Measurements from ENCODE around the gene HAND1. TPM values are rescaled to one million over a fixed set of nuclear protein-coding genes. Genes with fewer than 3 reads are reported as not detected.

Gene HAND1
- polyA plus RNA-seq, 1 donor, result not detected

DNA sequence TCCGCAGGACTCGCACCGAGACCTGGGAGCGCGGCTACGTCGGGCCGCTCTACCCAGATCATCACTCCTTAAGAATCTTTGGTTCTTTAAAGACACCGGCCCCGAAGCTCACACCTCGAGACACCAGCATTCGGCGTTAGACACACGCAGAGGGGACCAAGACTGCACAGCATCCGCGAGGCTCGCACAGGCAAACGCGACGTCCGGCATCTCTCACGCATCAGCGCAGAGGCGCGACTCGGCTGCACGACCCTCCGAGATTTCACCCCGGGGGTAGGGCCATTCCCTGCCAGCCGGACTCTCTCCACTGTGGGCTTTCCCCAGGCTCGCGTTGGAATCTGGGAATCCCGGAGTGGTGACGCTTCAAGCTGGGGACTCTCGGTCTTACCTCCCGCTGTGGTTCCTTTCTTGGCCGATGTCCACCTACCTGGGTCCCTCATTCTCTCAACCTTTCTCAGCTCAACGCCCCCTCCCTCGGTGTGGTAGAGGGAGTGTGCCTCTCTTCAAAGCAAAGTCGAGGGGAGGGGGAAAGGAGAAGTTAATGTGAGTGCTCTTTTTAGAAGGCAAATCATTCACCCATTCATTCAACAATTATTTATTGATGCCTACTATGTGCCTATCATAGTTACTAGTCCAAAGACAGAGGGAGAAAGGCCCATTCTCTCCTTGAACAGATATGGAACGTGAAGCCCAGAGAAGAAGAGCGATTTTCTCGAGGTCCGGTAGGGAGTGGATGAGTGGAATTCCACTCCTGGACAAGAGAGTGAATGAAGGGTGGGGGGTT lies 1.3 kb upstream of the HAND1 start:
- DNase-seq, result no peak

GRCh38 chr5:154478752-154479159 lies 729 bp upstream of the HAND1 start:
- no peak for DNase-seq

DNA sequence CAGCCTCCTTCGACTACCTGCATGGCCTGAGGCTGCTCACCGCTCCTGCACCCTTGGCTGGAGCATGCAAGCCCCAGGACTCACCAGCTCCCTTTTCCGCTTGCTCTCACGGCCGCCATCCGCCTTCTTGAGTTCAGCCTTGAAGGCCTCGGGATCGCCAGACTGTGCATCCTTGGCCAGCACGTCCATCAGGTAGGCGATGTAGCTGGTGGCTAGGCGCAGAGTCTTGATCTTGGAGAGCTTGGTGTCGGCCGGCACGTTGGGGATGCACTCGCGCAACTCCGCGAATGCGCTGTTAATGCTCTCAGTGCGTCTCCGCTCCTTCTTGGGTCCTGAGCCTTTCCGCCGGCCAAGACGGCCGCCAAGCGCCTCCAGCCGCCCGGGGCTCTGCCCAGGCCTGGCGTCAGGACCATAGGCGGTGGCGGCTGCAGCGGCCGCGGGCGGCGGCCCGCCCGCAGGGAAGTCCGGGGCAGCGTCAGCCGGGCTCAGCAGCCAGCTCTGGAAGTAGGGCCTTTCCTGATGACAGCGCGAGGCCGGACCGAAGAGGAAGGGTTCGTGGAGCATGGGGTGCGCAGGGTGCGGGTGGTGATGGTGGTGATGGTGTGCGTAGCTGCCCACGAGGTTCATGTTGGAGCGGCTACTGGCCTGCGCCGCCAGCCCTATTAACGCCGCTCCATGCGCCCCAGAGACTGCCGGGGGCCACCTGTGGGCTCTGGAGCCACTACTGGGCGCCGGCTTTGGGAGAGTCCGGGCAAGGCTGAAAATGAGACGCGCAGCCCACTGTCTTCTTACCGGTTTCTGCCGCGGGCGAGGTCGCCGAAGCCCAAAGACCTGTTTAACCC lies 424 bp downstream of the HAND1 start:
- no peak for DNase-seq

DNA sequence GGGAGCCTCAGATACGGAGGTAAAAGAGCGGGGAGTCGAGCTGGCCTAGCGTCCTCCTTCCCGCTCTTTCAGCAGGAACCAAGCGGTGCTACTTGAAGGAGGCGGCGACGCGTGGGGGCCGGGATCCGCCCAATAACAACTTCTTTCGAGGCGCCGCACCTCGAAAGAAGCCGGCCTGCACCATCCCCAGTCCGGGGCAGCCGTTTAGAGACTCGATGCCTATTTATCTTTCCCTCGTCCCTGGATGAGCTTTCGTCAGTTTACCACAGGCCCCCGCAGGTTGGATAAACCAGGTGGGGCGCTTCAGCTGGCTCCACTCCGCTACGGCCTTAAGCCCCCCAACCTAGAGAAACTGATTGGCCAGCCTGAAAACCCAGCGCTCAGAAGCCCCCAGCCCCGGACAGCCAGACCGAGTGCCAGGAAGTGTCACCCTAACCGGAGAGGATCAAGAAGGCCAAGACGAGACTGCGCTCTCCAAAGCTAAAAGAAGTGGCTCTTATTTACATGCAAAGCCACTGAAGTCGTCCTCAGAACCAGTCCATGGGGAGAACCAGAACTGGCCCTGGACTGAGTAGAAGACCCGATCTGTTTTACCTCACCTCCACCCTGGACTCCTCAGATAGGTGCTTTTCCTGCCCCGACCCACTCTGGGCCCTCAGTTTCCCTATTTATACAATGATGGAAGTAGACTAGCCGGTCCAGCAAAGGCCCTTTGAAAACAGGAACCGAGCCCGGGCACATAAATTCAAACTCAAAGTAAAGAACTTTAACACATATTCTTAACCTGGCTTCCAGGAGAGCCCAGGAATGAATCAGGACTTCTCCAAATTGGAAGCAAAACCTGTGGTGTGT lies 1.4 kb downstream of the HAND1 start:
- no peak for DNase-seq

- no peak for DNase-seq
These were observed 2.3 kb downstream of the HAND1 start for GRCh38 chr5:154475591-154476353.

- DNase-seq, result no peak
These were observed 3.4 kb downstream of the HAND1 start for GRCh38 chr5:154474396-154475334.

GRCh38 chr5:154473581-154474283 lies 4.3 kb downstream of the HAND1 start:
- no peak for DNase-seq

- no peak for DNase-seq
These were observed 5.0 kb downstream of the HAND1 start for GRCh38 chr5:154472871-154473580.

- DNase-seq, result no peak
These were observed 6.8 kb downstream of the HAND1 start for GRCh38 chr5:154470947-154471870.

DNA sequence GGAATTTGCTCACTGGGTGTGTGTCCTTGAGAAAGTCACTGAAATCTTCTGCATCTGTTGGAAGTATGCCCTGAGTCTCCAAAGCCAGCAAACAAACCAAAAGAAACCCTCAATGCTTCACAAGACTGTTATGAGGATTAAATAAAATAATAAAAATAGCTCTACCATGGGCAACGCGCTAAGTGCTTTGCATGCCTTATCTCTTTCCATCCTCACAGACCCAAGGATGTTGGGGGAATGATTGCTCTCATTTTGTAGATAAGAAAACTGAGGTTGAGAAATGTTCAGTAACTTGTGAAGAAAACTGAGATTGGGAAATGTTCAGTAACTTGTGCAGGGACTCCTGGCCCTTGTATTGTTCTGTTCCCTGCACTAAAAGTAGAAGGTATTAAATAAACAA lies 7.9 kb downstream of the HAND1 start:
- no peak for DNase-seq

- DNase-seq, result no peak
These were observed 10.2 kb downstream of the HAND1 start for GRCh38 chr5:154467655-154468354.

DNA sequence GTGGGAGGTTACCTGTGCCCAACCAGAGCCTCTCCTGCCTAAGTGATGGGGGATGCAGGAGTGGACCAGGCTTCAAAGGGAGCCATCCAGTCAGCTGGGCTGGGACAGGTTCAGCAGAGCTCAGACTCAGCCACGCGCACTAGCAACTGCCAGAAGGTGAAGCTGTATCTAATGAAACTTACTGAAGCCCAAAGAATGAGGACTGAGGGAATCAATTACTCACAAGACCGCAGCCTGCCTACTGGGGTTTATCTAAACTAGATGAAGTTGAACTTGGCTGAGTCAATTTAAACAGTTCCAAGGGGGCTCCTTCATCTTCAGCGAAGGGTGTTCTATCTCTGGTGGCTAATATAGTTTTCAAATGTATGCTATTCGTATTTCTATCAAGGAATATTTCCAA lies 11.4 kb downstream of the HAND1 start:
- DNase-seq, result no peak

DNA sequence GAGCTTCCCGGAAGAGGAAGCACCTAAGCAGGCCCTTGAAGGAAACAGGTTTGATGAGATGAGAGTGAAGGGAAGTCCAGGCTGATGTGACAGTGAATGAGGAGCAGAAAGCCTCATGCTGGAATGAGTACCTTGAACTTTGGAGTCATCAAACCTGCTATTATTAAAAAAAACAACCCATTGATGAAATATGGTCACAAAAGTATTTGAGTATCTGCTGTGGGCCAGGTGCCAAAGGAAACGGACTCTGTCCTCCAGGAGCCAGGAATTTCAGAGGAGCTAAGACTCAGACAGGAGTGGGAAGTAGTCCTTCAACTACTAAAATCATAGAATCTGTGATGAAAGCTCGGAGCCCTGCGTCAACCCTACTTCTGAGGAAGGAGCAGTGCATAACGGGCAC lies 11.9 kb downstream of the HAND1 start:
- DNase-seq, result no peak

DNA sequence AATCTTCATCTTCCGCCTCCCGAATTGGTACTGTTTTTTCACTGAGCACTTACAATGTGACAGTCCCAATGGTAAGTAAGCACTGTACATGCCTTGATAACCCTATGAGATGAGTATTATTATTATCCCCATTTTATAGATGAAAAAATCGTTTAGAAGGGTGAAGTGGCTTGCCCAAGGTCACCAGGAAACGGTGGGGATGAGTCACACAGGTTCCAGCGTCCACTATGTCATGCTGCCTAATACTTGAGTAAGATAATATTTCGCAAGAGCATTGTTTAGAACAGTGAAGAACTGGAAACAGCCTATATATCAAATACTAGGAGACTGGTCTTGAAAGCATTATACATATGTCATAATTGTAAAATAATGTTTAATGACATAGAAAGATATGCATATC lies 12.9 kb downstream of the HAND1 start:
- DNase-seq, result no peak

GRCh38 chr5:154464438-154464837 lies 13.6 kb downstream of the HAND1 start:
- no peak for DNase-seq

DNA sequence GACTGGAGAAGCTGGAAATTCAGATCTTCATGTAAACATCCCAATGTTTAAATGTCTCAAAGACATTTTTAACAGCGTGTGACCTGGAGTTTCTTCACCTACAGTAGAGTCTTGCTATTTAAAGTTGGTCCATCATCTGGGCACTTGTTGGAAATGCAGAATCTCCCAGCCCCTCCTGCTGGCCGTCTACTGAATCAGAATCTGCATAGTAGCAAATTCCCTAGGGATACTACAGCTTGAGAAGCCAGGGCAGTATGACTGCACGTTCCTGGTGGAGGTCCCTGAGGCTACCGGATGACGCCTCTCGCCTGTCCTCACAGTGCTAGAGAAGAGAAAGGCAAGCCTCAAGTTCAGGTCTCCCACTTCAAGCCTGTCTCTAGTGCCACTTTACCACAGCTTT lies 16.5 kb downstream of the HAND1 start:
- DNase-seq, result no peak

GRCh38 chr5:154460172-154460571 lies 17.9 kb downstream of the HAND1 start:
- DNase-seq, result no peak

Measured in left kidney (tissue), 2 donors.